WTC11 (cell line): ENCODE results near the gene TUBGCP2.

Experiments used
- FOXJ3 ChIP-seq: sonication (generic); formaldehyde crosslinking; IDR thresholded peaks from 2 replicates; pipeline ENCODE4 v1.9.0; 2021; ENCODE audit warnings: missing genetic modification reagents, mild to moderate bottlenecking, borderline replicate concordance
- NR3C1 ChIP-seq: sonication (generic); formaldehyde crosslinking; conservative IDR thresholded peaks from 2 replicates; pipeline ENCODE4 v1.8.1; 2023; ENCODE audit warnings: low read depth, mild to moderate bottlenecking, missing genetic modification reagents
- TF ChIP-seq, protein P1 (sequence below): sonication (generic); formaldehyde crosslinking; IDR thresholded peaks from 2 replicates; pipeline ENCODE4 v1.8.1; 2023; ENCODE audit warnings: mild to moderate bottlenecking, missing genetic modification reagents, moderate library complexity
- TF ChIP-seq, protein P2 (sequence below): fragments of 200-600 bp; IDR thresholded peaks from 2 replicates; pipeline ENCODE4 v1.8.0; 2022; ENCODE audit warnings: antibody characterized with exemption

DNA sequence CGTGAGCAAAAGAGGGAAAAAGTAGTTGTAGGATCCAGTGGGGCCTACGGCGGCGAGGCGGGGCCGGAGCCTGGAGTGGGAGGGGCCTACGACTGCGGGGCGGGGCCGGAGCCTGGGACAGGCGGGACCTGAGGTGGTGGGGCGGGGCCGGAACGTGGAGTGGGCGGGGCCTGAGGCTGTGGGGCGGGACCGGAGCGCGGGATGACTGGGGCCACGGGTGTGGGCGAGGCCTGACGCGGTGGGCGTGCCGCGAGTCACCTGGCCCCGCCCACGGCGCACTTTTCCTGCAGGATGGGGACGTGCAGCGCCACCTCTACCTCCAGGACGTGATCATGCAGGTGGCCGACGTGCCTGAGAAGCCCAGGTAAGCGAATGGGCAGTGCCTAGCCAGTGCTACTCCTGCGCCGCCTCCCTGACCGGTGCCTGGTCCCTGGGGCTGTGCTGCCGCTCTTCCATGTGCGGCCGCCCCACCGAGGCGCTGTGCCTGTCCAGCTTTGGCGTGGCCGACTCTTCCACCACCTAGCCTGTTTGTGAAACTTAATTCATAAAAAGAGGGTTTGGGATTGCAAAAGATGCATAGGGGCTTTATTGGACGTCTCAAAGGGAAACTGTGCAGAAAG lies 538 bp upstream of the TUBGCP2 start:
- TF ChIP-seq NR3C1 (no peak), FOXJ3 (CRISPR knock-in tag) (no peak)
- TF ChIP-seq, protein P1, sequence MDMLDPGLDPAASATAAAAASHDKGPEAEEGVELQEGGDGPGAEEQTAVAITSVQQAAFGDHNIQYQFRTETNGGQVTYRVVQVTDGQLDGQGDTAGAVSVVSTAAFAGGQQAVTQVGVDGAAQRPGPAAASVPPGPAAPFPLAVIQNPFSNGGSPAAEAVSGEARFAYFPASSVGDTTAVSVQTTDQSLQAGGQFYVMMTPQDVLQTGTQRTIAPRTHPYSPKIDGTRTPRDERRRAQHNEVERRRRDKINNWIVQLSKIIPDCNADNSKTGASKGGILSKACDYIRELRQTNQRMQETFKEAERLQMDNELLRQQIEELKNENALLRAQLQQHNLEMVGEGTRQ: no peak
- TF ChIP-seq, protein P2, sequence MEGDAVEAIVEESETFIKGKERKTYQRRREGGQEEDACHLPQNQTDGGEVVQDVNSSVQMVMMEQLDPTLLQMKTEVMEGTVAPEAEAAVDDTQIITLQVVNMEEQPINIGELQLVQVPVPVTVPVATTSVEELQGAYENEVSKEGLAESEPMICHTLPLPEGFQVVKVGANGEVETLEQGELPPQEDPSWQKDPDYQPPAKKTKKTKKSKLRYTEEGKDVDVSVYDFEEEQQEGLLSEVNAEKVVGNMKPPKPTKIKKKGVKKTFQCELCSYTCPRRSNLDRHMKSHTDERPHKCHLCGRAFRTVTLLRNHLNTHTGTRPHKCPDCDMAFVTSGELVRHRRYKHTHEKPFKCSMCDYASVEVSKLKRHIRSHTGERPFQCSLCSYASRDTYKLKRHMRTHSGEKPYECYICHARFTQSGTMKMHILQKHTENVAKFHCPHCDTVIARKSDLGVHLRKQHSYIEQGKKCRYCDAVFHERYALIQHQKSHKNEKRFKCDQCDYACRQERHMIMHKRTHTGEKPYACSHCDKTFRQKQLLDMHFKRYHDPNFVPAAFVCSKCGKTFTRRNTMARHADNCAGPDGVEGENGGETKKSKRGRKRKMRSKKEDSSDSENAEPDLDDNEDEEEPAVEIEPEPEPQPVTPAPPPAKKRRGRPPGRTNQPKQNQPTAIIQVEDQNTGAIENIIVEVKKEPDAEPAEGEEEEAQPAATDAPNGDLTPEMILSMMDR: no peak
